BE2C (cell line): ENCODE results near the gene GNE.

Source experiments
- DNase-seq: peaks from one replicate; pipeline ENCODE4 v3.0.0-alpha.2; 2020
- H3K27me3 ChIP-seq: fragments of 250-450 bp; sonication (Bioruptor Pico); 2 replicates; pipeline ENCODE4 v1.5.1; 2020; ENCODE audit warnings: mild to moderate bottlenecking
- H3K36me3 ChIP-seq: fragments of 250-450 bp; sonication (Bioruptor Pico); 2 replicates; pipeline ENCODE4 v1.5.1; 2020; ENCODE audit warnings: mild to moderate bottlenecking
- H3K4me1 ChIP-seq: fragments of 250-450 bp; sonication (Bioruptor Pico); 2 replicates; pipeline ENCODE4 v1.5.1; 2020
- H3K4me3 ChIP-seq: 2 replicates; pipeline ENCODE4 v1.5.1; 2011; ENCODE audit warnings: low read depth, low read length
- H3K9me3 ChIP-seq: fragments of 250-450 bp; sonication (Bioruptor Pico); 2 replicates; pipeline ENCODE4 v1.5.1; 2020
- TF ChIP-seq, protein P1 (sequence below): IDR thresholded peaks from 2 replicates; pipeline ENCODE4 v1.5.1; 2012; ENCODE audit warnings: mild to moderate bottlenecking, low read depth, low read length

GNE gene

DNA sequence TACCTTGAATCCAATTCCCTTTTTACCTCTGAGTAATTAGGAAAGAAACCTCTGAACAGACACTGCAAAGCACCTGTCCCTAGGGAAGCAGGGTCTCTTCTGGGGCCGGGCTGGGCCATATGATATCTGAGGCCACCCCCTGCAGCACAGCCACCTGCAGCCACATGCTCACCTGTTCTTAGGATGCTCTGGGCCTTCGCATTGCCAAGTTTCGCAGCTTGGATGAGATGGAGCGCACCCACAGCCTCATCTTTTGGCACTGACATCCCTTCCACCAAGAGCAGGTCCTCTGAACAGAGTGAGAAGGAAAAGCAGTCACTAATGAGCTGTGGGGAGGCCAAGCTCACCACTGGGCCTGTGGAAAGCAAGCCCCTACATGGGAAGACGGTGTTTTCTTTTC lies 40.2 kb downstream of the GNE start:
- DNase-seq, result no peak
- Histone ChIP-seq H3K4me1 (no peaks in the 10 kb centered on the region), H3K36me3 (peaks cover 69% of the 10 kb centered on the region), H3K4me3 (no peak overlapping the region), H3K9me3 (no peaks in the 10 kb centered on the region), H3K27me3 (no peaks in the 10 kb centered on the region)
- TF ChIP-seq, protein P1, sequence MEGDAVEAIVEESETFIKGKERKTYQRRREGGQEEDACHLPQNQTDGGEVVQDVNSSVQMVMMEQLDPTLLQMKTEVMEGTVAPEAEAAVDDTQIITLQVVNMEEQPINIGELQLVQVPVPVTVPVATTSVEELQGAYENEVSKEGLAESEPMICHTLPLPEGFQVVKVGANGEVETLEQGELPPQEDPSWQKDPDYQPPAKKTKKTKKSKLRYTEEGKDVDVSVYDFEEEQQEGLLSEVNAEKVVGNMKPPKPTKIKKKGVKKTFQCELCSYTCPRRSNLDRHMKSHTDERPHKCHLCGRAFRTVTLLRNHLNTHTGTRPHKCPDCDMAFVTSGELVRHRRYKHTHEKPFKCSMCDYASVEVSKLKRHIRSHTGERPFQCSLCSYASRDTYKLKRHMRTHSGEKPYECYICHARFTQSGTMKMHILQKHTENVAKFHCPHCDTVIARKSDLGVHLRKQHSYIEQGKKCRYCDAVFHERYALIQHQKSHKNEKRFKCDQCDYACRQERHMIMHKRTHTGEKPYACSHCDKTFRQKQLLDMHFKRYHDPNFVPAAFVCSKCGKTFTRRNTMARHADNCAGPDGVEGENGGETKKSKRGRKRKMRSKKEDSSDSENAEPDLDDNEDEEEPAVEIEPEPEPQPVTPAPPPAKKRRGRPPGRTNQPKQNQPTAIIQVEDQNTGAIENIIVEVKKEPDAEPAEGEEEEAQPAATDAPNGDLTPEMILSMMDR, result no peak

DNA sequence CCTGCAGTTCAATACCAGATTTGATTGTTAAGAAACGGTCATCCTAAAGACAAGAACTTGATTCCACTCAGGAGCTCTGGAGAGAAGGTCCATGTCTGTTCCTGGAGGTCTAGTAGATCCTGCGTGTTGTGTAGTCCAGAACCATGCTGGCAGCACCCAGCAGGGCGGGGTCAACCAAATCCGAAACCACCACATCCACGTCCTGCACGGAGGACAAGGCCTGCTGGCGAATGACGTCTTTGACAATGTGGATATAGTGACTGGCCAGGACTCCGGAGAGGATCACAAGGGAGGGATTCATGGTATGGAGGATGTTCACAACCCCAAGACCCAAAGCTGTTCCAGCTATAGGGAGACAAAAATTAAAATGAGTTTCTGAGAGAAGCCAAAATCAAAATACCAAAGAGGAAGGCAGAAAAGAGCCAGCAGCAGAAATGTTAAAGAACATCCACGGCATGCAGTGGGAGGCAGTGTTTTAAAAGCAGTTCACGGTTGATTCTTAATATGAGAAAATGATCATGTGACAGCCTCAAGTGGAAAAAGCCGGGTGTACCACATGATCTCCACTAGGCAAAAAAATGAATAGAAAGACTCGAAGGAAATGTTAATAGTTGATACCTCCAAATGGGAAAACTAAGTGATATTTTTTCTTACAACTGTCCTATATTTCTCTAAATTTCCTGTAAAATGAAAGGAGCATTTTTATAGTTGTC lies 40.8 kb downstream of the GNE start:
- TF ChIP-seq, protein P1, result no peak
- Histone ChIP-seq H3K4me1 (no peaks in the 10 kb centered on the region), H3K36me3 (peaks cover 69% of the 10 kb centered on the region), H3K9me3 (no peaks in the 10 kb centered on the region), H3K27me3 (no peaks in the 10 kb centered on the region), H3K4me3 (no peak overlapping the region)
- no peak for DNase-seq

DNA sequence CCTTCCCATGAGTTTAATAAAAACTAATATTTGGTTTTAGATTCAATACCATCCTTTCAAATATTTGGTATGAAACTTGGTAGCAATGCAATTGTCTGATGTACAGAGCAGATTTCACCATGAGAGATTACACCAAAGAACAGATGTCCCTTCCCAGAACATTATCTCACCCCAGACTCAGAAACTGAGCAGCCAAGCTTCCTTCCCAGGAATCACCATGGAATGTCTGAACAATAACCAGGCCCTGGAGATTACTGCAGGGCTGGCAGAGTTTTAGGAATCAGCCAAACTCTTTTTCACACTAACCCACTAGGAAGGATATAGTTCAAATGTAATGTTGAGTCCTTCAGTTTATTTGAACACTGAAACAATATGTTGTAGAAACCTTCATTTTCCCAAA lies 43.7 kb downstream of the GNE start:
- H3K9me3 ChIP-seq, result no peaks in the 10 kb centered on the region
- TF ChIP-seq, protein P1, result no peak
- no peaks in the 10 kb centered on the region for H3K27me3 ChIP-seq
- H3K4me3 ChIP-seq, result no peak overlapping the region
- no peak for DNase-seq
- no peaks in the 10 kb centered on the region for H3K4me1 ChIP-seq
- H3K36me3 ChIP-seq, result peaks cover 73% of the 10 kb centered on the region

DNA sequence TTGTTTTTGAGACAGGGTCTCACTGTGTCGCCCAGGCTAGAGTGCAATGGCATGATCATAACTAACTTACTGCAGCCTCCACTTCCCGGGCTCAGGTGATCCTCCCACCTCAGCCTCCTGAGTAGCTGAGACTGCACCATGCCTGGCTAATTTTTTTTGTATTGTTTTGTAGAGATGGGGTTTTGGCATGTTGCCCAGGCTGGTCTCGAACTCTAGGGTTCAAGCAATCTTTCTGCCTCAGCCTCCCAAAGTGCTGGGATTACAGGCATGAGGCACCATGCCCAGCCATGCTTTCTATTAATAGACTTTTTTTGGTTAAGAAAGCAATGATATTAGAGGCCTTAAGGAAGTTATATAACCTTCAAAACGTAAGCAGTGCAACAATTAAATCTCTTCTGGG lies 44.3 kb downstream of the GNE start:
- TF ChIP-seq, protein P1, result no peak
- Histone ChIP-seq H3K4me1 (no peaks in the 10 kb centered on the region), H3K4me3 (no peak overlapping the region), H3K27me3 (no peaks in the 10 kb centered on the region), H3K9me3 (no peaks in the 10 kb centered on the region), H3K36me3 (peaks cover 75% of the 10 kb centered on the region)
- DNase-seq, result no peak

DNA sequence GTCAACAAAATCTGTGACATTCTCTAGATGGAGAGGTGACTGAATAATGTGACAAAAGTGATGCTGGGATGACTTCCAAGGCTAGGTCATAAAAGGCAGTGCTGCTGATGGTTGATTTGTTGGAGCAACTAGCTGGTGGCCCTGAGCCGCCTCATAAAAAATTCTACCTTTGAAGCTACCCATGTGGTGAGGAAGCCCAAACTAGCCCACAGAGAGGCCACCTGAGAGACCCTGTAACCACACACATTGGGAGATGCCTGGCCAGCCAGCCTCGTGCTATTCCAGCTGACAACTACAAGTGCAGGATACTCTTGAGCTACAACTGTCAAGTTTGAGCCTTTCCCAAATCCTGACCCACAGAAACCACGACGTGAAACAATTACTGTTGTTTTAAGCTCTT lies 44.9 kb downstream of the GNE start:
- TF ChIP-seq, protein P1, result no peak
- DNase-seq, result no peak
- Histone ChIP-seq H3K9me3 (no peaks in the 10 kb centered on the region), H3K4me3 (no peak overlapping the region), H3K27me3 (no peaks in the 10 kb centered on the region), H3K36me3 (peaks cover 77% of the 10 kb centered on the region), H3K4me1 (peaks cover under 1% of the 10 kb centered on the region)

DNA sequence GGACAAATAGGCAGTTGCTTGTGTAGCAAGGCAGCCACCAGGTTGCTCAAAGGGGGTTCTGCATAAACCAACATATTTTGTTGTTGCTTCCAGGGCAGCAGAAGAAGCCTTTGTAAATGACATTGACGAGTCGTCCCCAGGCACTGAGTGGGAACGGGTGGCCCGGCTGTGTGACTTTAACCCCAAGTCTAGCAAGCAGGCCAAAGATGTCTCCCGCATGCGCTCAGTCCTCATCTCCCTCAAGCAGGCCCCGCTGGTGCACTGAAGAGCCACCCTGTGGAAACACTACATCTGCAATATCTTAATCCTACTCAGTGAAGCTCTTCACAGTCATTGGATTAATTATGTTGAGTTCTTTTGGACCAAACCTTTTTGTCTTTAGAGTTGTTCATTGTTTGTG lies 46.7 kb downstream of the GNE start:
- no peaks in the 10 kb centered on the region for H3K9me3 ChIP-seq
- TF ChIP-seq, protein P1, result no peak
- H3K27me3 ChIP-seq, result no peaks in the 10 kb centered on the region
- DNase-seq, result no peak
- peaks cover 84% of the 10 kb centered on the region for H3K36me3 ChIP-seq
- H3K4me3 ChIP-seq, result no peak overlapping the region
- H3K4me1 ChIP-seq, result peaks cover 10% of the 10 kb centered on the region
